PC-9 (cell line): ENCODE results near the gene HOXC12.

Source experiments
- EZH2 ChIP-seq: fragments of 200-600 bp; sonication (generic); IDR thresholded peaks from 2 replicates; pipeline ENCODE4 v1.8.0; 2017; ENCODE audit warnings: antibody characterized with exemption, low read depth
- TF ChIP-seq, protein P1 (sequence below): fragments of 200-600 bp; sonication (generic); conservative IDR thresholded peaks from 2 replicates; pipeline ENCODE4 v1.6.1; 2017; ENCODE audit warnings: mixed run types, antibody characterized with exemption, mild to moderate bottlenecking, moderate library complexity

DNA sequence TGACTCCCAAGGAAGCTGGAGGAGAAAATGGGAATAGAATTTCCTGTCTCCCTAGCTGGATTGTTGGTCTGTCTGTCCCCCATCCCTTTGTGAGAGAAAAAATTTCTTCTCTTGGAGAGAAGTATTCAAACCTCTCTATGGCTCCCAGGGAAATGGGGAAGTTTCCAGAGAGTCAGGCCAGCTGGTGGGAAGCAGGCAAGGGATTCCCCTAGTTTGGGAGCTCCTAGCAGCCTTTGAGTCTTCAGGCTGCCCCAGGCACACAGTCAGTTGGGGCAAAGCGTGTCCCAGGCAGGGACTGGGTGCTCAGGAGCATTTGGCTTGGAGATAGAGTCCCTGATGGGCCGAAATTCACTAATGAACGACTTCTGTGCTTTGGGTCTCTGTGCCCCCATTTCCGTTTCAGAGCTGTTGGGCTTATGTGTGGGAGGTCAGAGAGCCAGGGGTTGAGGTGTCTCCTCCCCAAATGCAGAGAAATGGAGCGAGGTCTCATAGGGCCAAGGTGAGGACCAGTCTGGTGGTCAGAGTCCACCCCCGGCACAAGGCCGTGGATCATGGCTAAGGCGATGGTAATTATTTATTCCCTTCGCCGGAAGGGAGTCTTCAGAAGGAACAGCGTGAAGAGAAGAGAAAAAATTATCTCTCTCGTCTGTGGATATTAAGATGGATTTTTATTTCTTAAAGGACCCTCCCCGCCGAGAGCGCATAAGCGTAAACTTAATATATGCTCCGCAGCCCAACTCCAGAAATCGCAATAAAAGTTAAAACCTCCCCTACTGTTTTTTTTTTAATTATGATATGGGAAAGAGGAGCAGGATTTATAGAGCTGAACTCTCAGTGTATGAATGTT is 38.7 kb downstream of the HOXC12 start:
- TF ChIP-seq, protein P1, sequence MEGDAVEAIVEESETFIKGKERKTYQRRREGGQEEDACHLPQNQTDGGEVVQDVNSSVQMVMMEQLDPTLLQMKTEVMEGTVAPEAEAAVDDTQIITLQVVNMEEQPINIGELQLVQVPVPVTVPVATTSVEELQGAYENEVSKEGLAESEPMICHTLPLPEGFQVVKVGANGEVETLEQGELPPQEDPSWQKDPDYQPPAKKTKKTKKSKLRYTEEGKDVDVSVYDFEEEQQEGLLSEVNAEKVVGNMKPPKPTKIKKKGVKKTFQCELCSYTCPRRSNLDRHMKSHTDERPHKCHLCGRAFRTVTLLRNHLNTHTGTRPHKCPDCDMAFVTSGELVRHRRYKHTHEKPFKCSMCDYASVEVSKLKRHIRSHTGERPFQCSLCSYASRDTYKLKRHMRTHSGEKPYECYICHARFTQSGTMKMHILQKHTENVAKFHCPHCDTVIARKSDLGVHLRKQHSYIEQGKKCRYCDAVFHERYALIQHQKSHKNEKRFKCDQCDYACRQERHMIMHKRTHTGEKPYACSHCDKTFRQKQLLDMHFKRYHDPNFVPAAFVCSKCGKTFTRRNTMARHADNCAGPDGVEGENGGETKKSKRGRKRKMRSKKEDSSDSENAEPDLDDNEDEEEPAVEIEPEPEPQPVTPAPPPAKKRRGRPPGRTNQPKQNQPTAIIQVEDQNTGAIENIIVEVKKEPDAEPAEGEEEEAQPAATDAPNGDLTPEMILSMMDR, result no peak
- no peak for TF ChIP-seq EZH2
